Lower leg skin (tissue), 4 donors: Measurements from ENCODE around the gene SLC48A1. TPM values are rescaled to one million over a fixed set of nuclear protein-coding genes. Genes with fewer than 3 reads are reported as not detected.

ENCODE experiments used
- DNase-seq, 2 donors: peaks; one replicate each; pipeline ENCODE4 v3.0.0-alpha.2; 2019; ENCODE audit warnings: low spot score in 2 of 2
- H3K4me3 ChIP-seq: fragments of 200-600 bp; sonication (generic); 2 replicates; pipeline ENCODE4 v1.5.1; 2017; ENCODE audit warnings: mild to moderate bottlenecking, low read depth; ENCODE audit not compliant: poor library complexity, severe bottlenecking
- POLR2A ChIP-seq, 2 donors: fragments of 450-650 bp; IDR thresholded peaks; one replicate each; pipeline ENCODE4 v1.6.1; 2016 to 2017; ENCODE audit warnings: antibody characterized with exemption in 2 of 2, mild to moderate bottlenecking in 1 of 2, moderate library complexity in 1 of 2
- WGBS, 2 donors: methylation state at CpG; one replicate each; pipeline ENCODE4 v1.1.5; 2018; 5-methylcytosine and 5-hydroxymethylcytosine counted together
- intact Hi-C: fragments of 100-400 bp; cut with DNase I; formaldehyde crosslinking; loops from one replicate; pipeline ENCODE4 v1.15.0; 2023; ENCODE audit warnings: low total_unique reads
- total RNA-seq, 4 donors: library from RNA; depleted of rRNA; stranded (reverse); fragments of >200 nt; gene quantifications; one replicate each; pipeline ENCODE4 v1.1.0, GENCODE V29; 2016
- TF ChIP-seq, protein P1 (sequence below), 3 donors: fragments of 450-650 bp; IDR thresholded peaks; one replicate each; pipeline ENCODE4 v1.5.1; 2016; ENCODE audit warnings: antibody characterized with exemption in 3 of 3, mild to moderate bottlenecking in 3 of 3, moderate library complexity in 2 of 3

Gene SLC48A1
- total RNA-seq, 4 donors from 2014 or later, result 28.2 to 51.7 (median 48.6) TPM

DNA sequence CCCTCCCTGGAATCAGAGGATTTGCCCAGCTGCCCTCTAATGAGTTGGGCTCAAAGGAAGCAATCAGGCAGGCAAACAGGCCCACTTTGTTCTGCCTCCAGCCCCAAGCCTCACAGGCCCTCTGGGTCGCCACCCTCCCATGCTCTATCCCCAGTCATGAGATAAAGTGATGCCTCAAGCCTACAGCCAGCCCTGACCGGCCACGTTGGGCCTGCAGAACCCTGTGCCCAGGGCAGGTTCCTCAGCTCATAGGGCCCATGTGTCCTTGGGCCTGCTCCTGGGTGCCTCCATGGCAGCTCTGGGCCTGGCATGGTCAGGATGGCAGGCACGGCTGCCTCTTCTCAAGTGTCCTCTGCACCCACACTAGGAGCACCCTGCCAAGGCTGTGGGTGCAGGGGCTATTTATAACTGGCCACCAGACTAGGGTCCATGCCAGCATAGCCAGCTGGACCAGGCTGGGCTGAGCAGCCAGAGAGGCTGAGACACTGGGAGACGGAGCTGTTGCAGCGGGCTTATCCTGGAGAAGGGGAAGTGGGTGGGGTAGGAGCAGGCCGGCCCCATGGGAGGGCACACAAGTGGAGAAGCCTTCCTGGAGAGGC lies 26.4 kb downstream of the SLC48A1 start:
- intact Hi-C loops, result loop anchor here (5.0 kb wide), 1 partner anchor 38 kb away; no protein-coding TSS in a partner anchor
- TF ChIP-seq, protein P1, sequence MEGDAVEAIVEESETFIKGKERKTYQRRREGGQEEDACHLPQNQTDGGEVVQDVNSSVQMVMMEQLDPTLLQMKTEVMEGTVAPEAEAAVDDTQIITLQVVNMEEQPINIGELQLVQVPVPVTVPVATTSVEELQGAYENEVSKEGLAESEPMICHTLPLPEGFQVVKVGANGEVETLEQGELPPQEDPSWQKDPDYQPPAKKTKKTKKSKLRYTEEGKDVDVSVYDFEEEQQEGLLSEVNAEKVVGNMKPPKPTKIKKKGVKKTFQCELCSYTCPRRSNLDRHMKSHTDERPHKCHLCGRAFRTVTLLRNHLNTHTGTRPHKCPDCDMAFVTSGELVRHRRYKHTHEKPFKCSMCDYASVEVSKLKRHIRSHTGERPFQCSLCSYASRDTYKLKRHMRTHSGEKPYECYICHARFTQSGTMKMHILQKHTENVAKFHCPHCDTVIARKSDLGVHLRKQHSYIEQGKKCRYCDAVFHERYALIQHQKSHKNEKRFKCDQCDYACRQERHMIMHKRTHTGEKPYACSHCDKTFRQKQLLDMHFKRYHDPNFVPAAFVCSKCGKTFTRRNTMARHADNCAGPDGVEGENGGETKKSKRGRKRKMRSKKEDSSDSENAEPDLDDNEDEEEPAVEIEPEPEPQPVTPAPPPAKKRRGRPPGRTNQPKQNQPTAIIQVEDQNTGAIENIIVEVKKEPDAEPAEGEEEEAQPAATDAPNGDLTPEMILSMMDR (IDR thresholded peaks at IDR 0.05), result no peak
- no peak for TF ChIP-seq POLR2A (IDR thresholded peaks at IDR 0.05)
- WGBS, 2 donors, result 52 to 69% methylated on average over 6 to 7 of the region's 7 CpGs

DNA sequence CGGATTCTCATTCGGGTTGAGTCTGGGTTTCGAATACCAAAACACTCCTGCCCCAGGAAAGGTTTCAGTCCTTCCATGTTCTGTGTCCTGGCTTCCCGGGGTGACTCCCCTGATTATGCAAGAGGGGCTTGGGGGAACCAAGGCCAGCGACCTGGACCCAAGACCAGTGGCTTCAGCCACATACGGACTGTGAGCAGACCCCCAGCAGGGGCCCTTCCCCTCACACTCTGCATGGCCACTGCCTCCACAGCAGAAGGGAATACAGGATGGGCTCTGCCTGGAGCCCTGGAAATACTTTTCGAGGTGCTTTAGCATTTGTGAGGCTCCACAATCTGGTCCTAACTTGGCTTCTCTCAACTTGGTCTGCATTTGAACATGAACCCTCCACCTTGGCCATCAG lies 27.5 kb downstream of the SLC48A1 start:
- H3K4me3 ChIP-seq, result no peak overlapping the region
- 79 to 84% methylated on average over 7 of the region's 7 CpGs for WGBS, 2 donors
- DNase-seq, result no peak
- no peak for TF ChIP-seq POLR2A (IDR thresholded peaks at IDR 0.05)
- TF ChIP-seq, protein P1 (IDR thresholded peaks at IDR 0.05), result no peak
- intact Hi-C loops, result no loop called here

More for the DNA sequence above, 26.4 kb downstream of the SLC48A1 start:
- no peak overlapping the region for H3K4me3 ChIP-seq
- DNase-seq, result no peak

DNA sequence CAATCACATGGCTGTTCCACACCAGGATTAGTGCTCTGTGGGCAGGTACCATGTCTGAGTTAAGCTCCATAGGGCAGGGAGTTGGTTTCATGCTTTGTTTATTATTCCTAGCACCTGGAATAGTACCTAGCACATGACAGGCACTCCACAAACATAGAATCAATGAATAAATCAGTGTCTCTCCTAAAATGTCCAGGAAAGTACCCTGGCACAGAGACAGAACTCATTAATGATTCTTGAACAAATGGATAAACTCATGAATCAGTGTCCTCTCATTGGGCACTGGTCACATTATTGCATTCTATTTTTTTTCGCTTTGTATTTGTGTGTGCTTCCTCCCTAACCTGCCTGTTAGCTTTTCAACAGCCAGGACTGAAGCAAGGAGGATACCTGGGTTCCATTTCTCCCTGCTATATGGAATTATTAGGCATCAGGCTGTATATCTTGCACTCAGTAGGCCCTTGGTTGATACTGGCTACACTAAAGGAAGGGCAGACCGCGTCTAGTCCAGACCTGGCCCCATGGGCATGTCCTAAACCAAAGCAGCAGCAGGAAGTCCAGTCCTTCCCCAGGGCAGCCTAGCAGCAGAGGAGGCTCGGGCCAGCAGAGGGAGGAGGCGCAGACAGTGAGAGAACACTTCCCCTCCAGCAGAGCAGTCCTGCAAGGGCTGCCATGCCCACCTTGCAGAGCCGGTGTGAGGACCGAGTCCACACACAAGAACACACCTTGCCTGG lies 28.3 kb downstream of the SLC48A1 start:
- intact Hi-C loops, result no loop called here
- H3K4me3 ChIP-seq, result no peak overlapping the region
- TF ChIP-seq POLR2A (IDR thresholded peaks at IDR 0.05), result no peak
- TF ChIP-seq, protein P1 (IDR thresholded peaks at IDR 0.05), result no peak
- 58 to 60% methylated on average over 7 of the region's 7 CpGs for WGBS, 2 donors
- no peak for DNase-seq

DNA sequence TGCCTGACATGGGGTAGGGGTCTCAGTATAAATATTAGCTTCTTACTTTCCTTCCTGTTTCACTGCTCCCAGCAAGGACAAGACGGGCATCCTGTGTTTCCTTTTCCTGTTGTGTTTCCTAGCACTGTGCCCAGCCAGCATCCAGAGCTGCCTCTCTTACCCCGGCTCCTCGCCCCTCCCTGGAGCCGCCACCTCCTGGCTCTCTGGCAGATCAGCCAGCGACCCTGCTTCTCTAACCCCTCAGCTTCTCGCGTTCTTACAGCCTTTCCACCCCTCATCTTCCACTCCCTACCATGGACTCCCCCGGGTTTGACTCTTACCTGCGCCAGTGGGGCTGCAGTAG lies 28.8 kb downstream of the SLC48A1 start:
- 47 to 51% methylated on average over 9 of the region's 9 CpGs for WGBS, 2 donors
- TF ChIP-seq, protein P1 (IDR thresholded peaks at IDR 0.05), result no peak
- no peak for TF ChIP-seq POLR2A (IDR thresholded peaks at IDR 0.05)
- no peak for DNase-seq
- intact Hi-C loops, result no loop called here
- no peak overlapping the region for H3K4me3 ChIP-seq

DNA sequence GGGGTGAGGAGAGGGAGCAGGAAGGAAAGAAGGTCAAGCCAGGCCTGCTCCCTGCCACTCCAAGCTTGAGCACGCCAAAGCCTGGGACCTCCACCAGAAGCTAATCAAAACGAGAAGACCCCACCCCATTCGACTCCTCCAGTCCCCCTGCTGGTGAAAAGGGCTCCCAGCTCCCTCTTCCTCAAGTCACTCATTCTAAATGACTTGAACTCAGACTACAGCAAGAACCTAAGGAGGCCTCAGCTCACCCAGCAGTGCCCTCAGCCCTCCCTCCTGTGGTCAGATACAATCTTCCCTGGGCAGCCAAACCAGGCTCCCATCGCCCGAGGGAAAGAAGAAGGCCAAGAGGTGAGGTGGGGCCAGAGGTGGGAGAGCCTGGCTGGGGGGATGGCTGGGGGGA lies 29.3 kb downstream of the SLC48A1 start:
- no peak overlapping the region for H3K4me3 ChIP-seq
- intact Hi-C loops, result no loop called here
- 37 to 41% methylated on average over 5 of the region's 5 CpGs for WGBS, 2 donors
- DNase-seq, result no peak
- TF ChIP-seq, protein P1 (IDR thresholded peaks at IDR 0.05), result no peak
- no peak for TF ChIP-seq POLR2A (IDR thresholded peaks at IDR 0.05)
